Neural cell (in vitro differentiated cells): Measurements from ENCODE around the gene SNX13. TPM values are rescaled to one million over a fixed set of nuclear protein-coding genes. Genes with fewer than 3 reads are reported as not detected.

Source experiments
- H2AFZ ChIP-seq: fragments of 200-600, 300-800 bp; sonication (generic), shearing (Covaris generic); 2 replicates; pipeline ENCODE4 v1.6.0; 2014; ENCODE audit warnings: low read depth, mild to moderate bottlenecking, antibody characterized with exemption, low read length, moderate library complexity
- H3F3A ChIP-seq: fragments of 200-600 bp; shearing (Covaris generic); 2 replicates; pipeline ENCODE4 v1.6.1; 2016; ENCODE audit warnings: mild to moderate bottlenecking, moderate library complexity, mixed read lengths, antibody characterized with exemption, low read length; ENCODE audit not compliant: insufficient read depth, poor library complexity, severe bottlenecking
- H3K27ac ChIP-seq: fragments of 200-600, 300-800 bp; sonication (generic), shearing (Covaris generic); 2 replicates; pipeline ENCODE4 v1.5.1; 2014; ENCODE audit warnings: mild to moderate bottlenecking, low read length, moderate library complexity
- H3K27me3 ChIP-seq: fragments of 300-800, 200-600 bp; sonication (generic), shearing (Covaris generic); 2 replicates; pipeline ENCODE4 v1.6.0; 2014; ENCODE audit warnings: mild to moderate bottlenecking, low read depth, low read length, moderate library complexity; ENCODE audit not compliant: insufficient read depth
- H3K36me3 ChIP-seq: fragments of 300-800, 200-600 bp; sonication (generic), shearing (Covaris generic); 2 replicates; pipeline ENCODE4 v1.5.1; 2014; ENCODE audit warnings: mild to moderate bottlenecking, antibody characterized with exemption, low read length, moderate library complexity; ENCODE audit not compliant: insufficient read depth
- H3K4me2 ChIP-seq: fragments of 300-800, 200-600 bp; sonication (generic), shearing (Covaris generic); 2 replicates; pipeline ENCODE4 v1.6.0; 2014; ENCODE audit warnings: mild to moderate bottlenecking, low read length
- H3K4me3 ChIP-seq: fragments of 300-800, 200-600 bp; sonication (generic), shearing (Covaris generic); 2 replicates; pipeline ENCODE4 v1.5.1; 2014; ENCODE audit warnings: mild to moderate bottlenecking, low read length, moderate library complexity
- H3K79me2 ChIP-seq: fragments of 200-600 bp; shearing (Covaris generic); replicated peaks from 2 replicates; pipeline ENCODE4 v1.6.0; 2014; ENCODE audit warnings: mild to moderate bottlenecking, low read length, moderate library complexity; ENCODE audit not compliant: insufficient read depth
- H3K9ac ChIP-seq: fragments of 300-800, 200-600 bp; sonication (generic), shearing (Covaris generic); 2 replicates; pipeline ENCODE4 v1.6.1; 2016; ENCODE audit warnings: mild to moderate bottlenecking, low read length, mixed read lengths
- H3K9me2 ChIP-seq: fragments of 200-600 bp; shearing (Covaris generic); 2 replicates; pipeline ENCODE4 v1.6.1; 2016; ENCODE audit warnings: mild to moderate bottlenecking, low read length, mixed read lengths; ENCODE audit not compliant: insufficient read depth
- H3K9me3 ChIP-seq: fragments of 200-600, 300-800 bp; sonication (generic), shearing (Covaris generic); 2 replicates; pipeline ENCODE4 v1.6.1; 2016; ENCODE audit warnings: mild to moderate bottlenecking, mixed run types, low read length, moderate library complexity, mixed read lengths
- H4K20me1 ChIP-seq: fragments of 200-600 bp; shearing (Covaris generic); 2 replicates; pipeline ENCODE4 v1.6.1; 2016; ENCODE audit warnings: mild to moderate bottlenecking, mixed run types; ENCODE audit not compliant: insufficient read depth
- EP300 ChIP-seq: fragments of 450-650 bp; conservative IDR thresholded peaks from 2 replicates; pipeline ENCODE4 v1.6.1; 2014; ENCODE audit warnings: antibody characterized with exemption, mild to moderate bottlenecking, moderate library complexity; ENCODE audit not compliant: poor library complexity, severe bottlenecking
- MXI1 ChIP-seq: fragments of 450-650 bp; conservative IDR thresholded peaks from 2 replicates; pipeline ENCODE4 v1.6.1; 2014; ENCODE audit warnings: antibody characterized with exemption, mild to moderate bottlenecking; ENCODE audit not compliant: poor library complexity, severe bottlenecking
- RAD21 ChIP-seq: fragments of 450-650 bp; conservative IDR thresholded peaks from 2 replicates; pipeline ENCODE4 v1.6.1; 2014; ENCODE audit warnings: antibody characterized with exemption, mild to moderate bottlenecking, moderate library complexity
- SMC3 ChIP-seq: fragments of 450-650 bp; conservative IDR thresholded peaks from 2 replicates; pipeline ENCODE4 v1.6.1; 2014; ENCODE audit warnings: antibody characterized with exemption, mild to moderate bottlenecking, moderate library complexity; ENCODE audit not compliant: poor library complexity
- TAF1 ChIP-seq: IDR thresholded peaks from 2 replicates; pipeline ENCODE4 v1.6.1; 2012; ENCODE audit warnings: low read depth
- polyA plus RNA-seq: library from polyadenylated mRNA; depleted of rRNA; stranded (reverse); fragments of >200 nt; gene quantifications from 2 replicates; pipeline ENCODE4 v1.2.3, GENCODE V29; 2014
- TF ChIP-seq, protein P1 (sequence below): fragments of 450-650 bp; IDR thresholded peaks from 2 replicates; pipeline ENCODE4 v1.5.1; 2014; ENCODE audit warnings: antibody characterized with exemption, mild to moderate bottlenecking, moderate library complexity; ENCODE audit not compliant: poor library complexity, severe bottlenecking

Gene SNX13
- polyA plus RNA-seq, 1 donor from 2014 or later = 50.6 TPM

DNA sequence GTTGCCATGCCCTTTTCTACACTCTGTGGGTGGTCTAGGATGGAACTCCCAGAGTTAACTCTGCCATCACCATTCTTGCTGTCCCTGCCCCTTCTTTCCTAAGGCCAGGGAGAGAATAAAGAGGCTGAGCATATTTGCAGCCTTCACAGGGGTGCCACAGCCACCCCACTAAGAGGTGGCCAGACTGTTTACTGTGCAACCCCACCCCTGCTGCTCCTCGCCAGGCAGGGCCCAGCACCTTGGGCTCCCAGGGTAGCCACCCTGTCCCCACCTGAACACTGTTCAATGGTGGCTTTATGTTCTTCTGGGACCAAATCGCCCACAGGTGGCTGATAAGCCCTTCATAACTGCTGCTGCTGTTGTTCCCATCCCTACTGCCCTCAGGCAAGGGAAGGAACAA, 198.9 kb downstream of the SNX13 start:
- Histone ChIP-seq H3K9ac (no peak overlapping the region), H2AFZ (no peak overlapping the region), H4K20me1 (no peaks in the 10 kb centered on the region), H3K27ac (no peak overlapping the region), H3K4me2 (no peak overlapping the region), H3K27me3 (no peaks in the 10 kb centered on the region), H3K9me2 (no peaks in the 10 kb centered on the region), H3F3A (no peaks in the 10 kb centered on the region), H3K4me3 (no peak overlapping the region), H3K36me3 (no peaks in the 10 kb centered on the region), H3K79me2 (no peaks in the 10 kb centered on the region), H3K9me3 (no peaks in the 10 kb centered on the region)
- TF ChIP-seq TAF1 (no peak), EP300 (no peak), RAD21 (no peak), MXI1 (no peak), SMC3 (no peak)
- TF ChIP-seq, protein P1, sequence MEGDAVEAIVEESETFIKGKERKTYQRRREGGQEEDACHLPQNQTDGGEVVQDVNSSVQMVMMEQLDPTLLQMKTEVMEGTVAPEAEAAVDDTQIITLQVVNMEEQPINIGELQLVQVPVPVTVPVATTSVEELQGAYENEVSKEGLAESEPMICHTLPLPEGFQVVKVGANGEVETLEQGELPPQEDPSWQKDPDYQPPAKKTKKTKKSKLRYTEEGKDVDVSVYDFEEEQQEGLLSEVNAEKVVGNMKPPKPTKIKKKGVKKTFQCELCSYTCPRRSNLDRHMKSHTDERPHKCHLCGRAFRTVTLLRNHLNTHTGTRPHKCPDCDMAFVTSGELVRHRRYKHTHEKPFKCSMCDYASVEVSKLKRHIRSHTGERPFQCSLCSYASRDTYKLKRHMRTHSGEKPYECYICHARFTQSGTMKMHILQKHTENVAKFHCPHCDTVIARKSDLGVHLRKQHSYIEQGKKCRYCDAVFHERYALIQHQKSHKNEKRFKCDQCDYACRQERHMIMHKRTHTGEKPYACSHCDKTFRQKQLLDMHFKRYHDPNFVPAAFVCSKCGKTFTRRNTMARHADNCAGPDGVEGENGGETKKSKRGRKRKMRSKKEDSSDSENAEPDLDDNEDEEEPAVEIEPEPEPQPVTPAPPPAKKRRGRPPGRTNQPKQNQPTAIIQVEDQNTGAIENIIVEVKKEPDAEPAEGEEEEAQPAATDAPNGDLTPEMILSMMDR = no peak

Other genes with a start within 250 kb of the SNX13 start
- gene PRPS1L1, start 87.4 kb upstream of the SNX13 start, polyA plus RNA-seq = not detected in 2 replicates